GM12878 (cell line): ENCODE measurements around the gene NLRC5. TPM values are rescaled to one million over a fixed set of nuclear protein-coding genes. Genes with fewer than 3 reads are reported as not detected.

Source experiments
- ATAC-seq: fragments of 200-7000 bp; cut with Tn5 transposase; 3 replicates; pipeline ENCODE4 v1.9.1; 2020; ENCODE audit warnings: mild to moderate bottlenecking, moderate library complexity
- BruUV-seq: library from RNA; stranded (reverse); fragments of 400-500 nt; replicated peaks from 2 replicates; lab custom pipeline; 2021; lab: Mats Ljungman, UMichigan
- CTCF ChIA-PET: fragments of 300-600 bp; sonication (Branson Sonifier 250); formaldehyde crosslinking; extraction: SDS; loops from one replicate; lab custom pipeline; 2021; ENCODE audit warnings: inconsistent platforms; lab: Yijun Ruan, JAX
- POLR2A ChIA-PET: fragments of 350-600 bp; formaldehyde crosslinking; extraction: SDS; loops from one replicate; lab custom pipeline; 2021; ENCODE audit warnings: inconsistent platforms; lab: Charles Lee
- RAD21 ChIA-PET: fragments of 300-600 bp; sonication (Branson Sonifier 250); formaldehyde crosslinking; loops from one replicate; lab custom pipeline; 2023; ENCODE audit warnings: antibody characterized with exemption; ENCODE audit not compliant: unreplicated experiment; lab: Charles Lee
- SMC1A ChIA-PET: fragments of 300-600 bp; sonication (Branson Sonifier 250); formaldehyde crosslinking; loops from one replicate; lab custom pipeline; 2023; ENCODE audit not compliant: unreplicated experiment, uncharacterized antibody; lab: Charles Lee
- DNase-seq: peaks from one replicate; pipeline ENCODE4 v3.0.0-alpha.2; 2011; ENCODE audit warnings: low read depth, low spot score
- FAIRE-seq: peaks from 3 replicates; lab custom pipeline; 2011; peaks lifted over from hg19 to GRCh38; lab: Jason Lieb, UNC
- H2AFZ ChIP-seq: 2 replicates; pipeline ENCODE4 v1.6.0; 2011; ENCODE audit warnings: low read depth, low read length, control low read depth; ENCODE audit not compliant: control insufficient read depth
- H3K27ac ChIP-seq: 2 replicates; pipeline ENCODE4 v1.5.1; 2011; ENCODE audit warnings: control low read depth; ENCODE audit not compliant: control insufficient read depth, insufficient read depth
- H3K27me3 ChIP-seq, 2 experiments: replicated peaks in 1 of 2; 2 replicates each; pipeline versions ENCODE4 v1.6.0 to v1.6.1; 2011; ENCODE audit warnings: low read length in 1 of 2; ENCODE audit not compliant: control insufficient read depth in 2 of 2, insufficient read depth in 2 of 2
- H3K36me3 ChIP-seq, 2 experiments: 2 replicates each; pipeline ENCODE4 v1.5.1; 2011; ENCODE audit warnings: low read length in 1 of 2; ENCODE audit not compliant: control insufficient read depth in 2 of 2, insufficient read depth in 2 of 2
- H3K4me1 ChIP-seq: 2 replicates; pipeline ENCODE4 v1.6.1; 2011; ENCODE audit warnings: mild to moderate bottlenecking, low read length, moderate library complexity, mixed read lengths; ENCODE audit not compliant: control insufficient read depth, insufficient read depth
- H3K4me2 ChIP-seq: 2 replicates; pipeline ENCODE4 v1.6.0; 2011; ENCODE audit warnings: control low read depth; ENCODE audit not compliant: control insufficient read depth, insufficient read depth
- H3K4me3 ChIP-seq: fragments of 200-600 bp; sonication (generic); 2 replicates; pipeline ENCODE4 v1.5.1; 2016
- H3K79me2 ChIP-seq: 2 replicates; pipeline ENCODE4 v1.6.0; 2011; ENCODE audit warnings: low read length; ENCODE audit not compliant: control insufficient read depth, insufficient read depth
- H3K9ac ChIP-seq: 2 replicates; pipeline ENCODE4 v1.8.0; 2011; ENCODE audit warnings: low read length, control low read depth, mixed read lengths; ENCODE audit not compliant: control insufficient read depth, insufficient read depth
- H3K9me3 ChIP-seq: replicated peaks from 3 replicates; pipeline ENCODE4 v1.5.1; 2011; ENCODE audit warnings: mild to moderate bottlenecking, low read length; ENCODE audit not compliant: control insufficient read depth, insufficient read depth
- H4K20me1 ChIP-seq: 2 replicates; pipeline ENCODE4 v1.6.0; 2011; ENCODE audit not compliant: control insufficient read depth, insufficient read depth
- HDAC6 ChIP-seq: fragments of 200-600 bp; sonication (generic); IDR thresholded peaks from one replicate; pipeline ENCODE4 v1.8.0; 2017; ENCODE audit warnings: antibody characterized with exemption; ENCODE audit not compliant: unreplicated experiment
- IKZF1 ChIP-seq: fragments of 450-650 bp; conservative IDR thresholded peaks from 2 replicates; pipeline ENCODE4 v1.6.1; 2017; ENCODE audit warnings: antibody characterized with exemption, mild to moderate bottlenecking
- SKIL ChIP-seq: fragments of 450-650 bp; IDR thresholded peaks from 2 replicates; pipeline ENCODE4 v1.6.1; 2017; ENCODE audit warnings: mild to moderate bottlenecking, low read depth, inconsistent platforms; ENCODE audit not compliant: poor library complexity, severe bottlenecking
- ZNF687 ChIP-seq: fragments of 450-650 bp; IDR thresholded peaks from 2 replicates; pipeline ENCODE4 v1.6.1; 2017; ENCODE audit warnings: mild to moderate bottlenecking, moderate library complexity
- WGBS: methylation state at CpG from one replicate; pipeline ENCODE4 v1.1.6; 2016; ENCODE audit warnings: low lambda C conversion rate; ENCODE audit not compliant: insufficient replicate concordance, insufficient coverage; ENCODE audit errors: missing lambda C conversion rate; 5-methylcytosine and 5-hydroxymethylcytosine counted together
- in situ Hi-C: fragments of 300-500 bp; cut with MboI; formaldehyde crosslinking; loops from 9 replicates; pipeline ENCODE4 v1.14.3; 2018; ENCODE audit warnings: mixed read lengths
- intact Hi-C: fragments of 100-400 bp; cut with micrococcal nuclease; formaldehyde crosslinking; loops from one replicate; pipeline ENCODE4 v1.14.2; 2022; ENCODE audit not compliant: unreplicated experiment
- polyA plus RNA-seq, 11 experiments: library from polyadenylated mRNA; depleted of rRNA in 4 of 11; unstranded in 6 of 11; stranded (reverse) in 5 of 11; fragments of >200 nt; fragmentation: Nextera tagmentation in 4 of 11; fragmentation: Illumina TruSeq in 1 of 11; extraction: Ambion mirVana in 4 of 11; extraction: Trizol in 1 of 11; gene quantifications; 1 replicate in 1 of 11; 2 replicates in 10 of 11; pipeline versions ENCODE4 v1.2.1 to v1.2.3, GENCODE V29; 2011 to 2016; ENCODE audit warnings: inconsistent platforms in 2 of 11, missing spikeins in 2 of 11, low read depth in 1 of 11
- total RNA-seq, 4 experiments: library from RNA; depleted of rRNA in 3 of 4; stranded (reverse); fragments of >200 nt in 3 of 4; fragmentation: Illumina TruSeq in 1 of 4; extraction: Trizol in 1 of 4; gene quantifications; 2 replicates each; pipeline versions ENCODE4 v1.2.1 to v1.2.3, GENCODE V29; 2013 to 2021
- TF ChIP-seq, protein P1 (sequence below): IDR thresholded peaks from 2 replicates; pipeline ENCODE4 v1.6.1; 2012; ENCODE audit warnings: improper control_type of control experiment, low read depth, low read length; ENCODE audit not compliant: insufficient replicate concordance
- TF ChIP-seq, protein P2 (sequence below), 3 experiments: IDR thresholded peaks in 2 of 3; conservative IDR thresholded peaks in 1 of 3; 2 replicates each; pipeline ENCODE4 v1.5.1; 2011; ENCODE audit warnings: low read depth in 3 of 3, low read length in 3 of 3, mild to moderate bottlenecking in 3 of 3, control low read depth in 2 of 3, moderate library complexity in 2 of 3, inconsistent platforms in 1 of 3, mixed read lengths in 1 of 3; ENCODE audit not compliant: control insufficient read depth in 2 of 3, insufficient read depth in 1 of 3; ENCODE audit errors: extremely low read depth in 1 of 3

NLRC5 gene
- total and polyA plus RNA-seq, 10 of the 15 experiments (the other 5 are each of a cell fraction or from before 2014, with no cell fraction given), result 13.1 to 105 (median 57.3) TPM

- POLR2A ChIA-PET, result interaction anchor here (0.6 to 10.0 kb wide), 7 partner anchors 10 to 65 kb away, joined by 3 to 216 read pairs (median 4); partner anchors contain the start of gene NLRC5
- Histone ChIP-seq H3K4me2 (no peak overlapping the region; the same call in 1 of the 2 replicates), H3K79me2 (peaks cover 88% of the 10 kb centered on the region), H3K36me3 (peaks cover 0 to 3% of the 10 kb centered on the region in 2 experiments; a peak in 1 of 4 replicates), H3K4me1 (peaks cover 24% of the 10 kb centered on the region), H3K4me3 (no peak overlapping the region), H3K9me3 (no peaks in the 10 kb centered on the region), H3K27ac (no peak overlapping the region), H3K27me3 (no peaks in the 10 kb centered on the region), H4K20me1 (no peaks in the 10 kb centered on the region), H2AFZ (no peak overlapping the region), H3K9ac (no peak overlapping the region)
- FAIRE-seq, result no peak
- DNase-seq, result no peak
- no TSS peak for BruUV-seq
- CTCF ChIA-PET, result interaction anchor here (0.9 to 2.3 kb wide), 8 partner anchors 9 to 47 kb away, joined by 3 to 13 read pairs (median 8); no protein-coding TSS in a partner anchor
- RAD21 ChIA-PET, result interaction anchor here (0.5 to 22.0 kb wide), 8 partner anchors 10 to 56 kb away, joined by 3 to 473 read pairs (median 7); partner anchors contain the start of gene NLRC5
- no peak for ATAC-seq
- SMC1A ChIA-PET, result interaction anchor here (0.5 to 6.3 kb wide), 14 partner anchors 8 to 46 kb away, joined by 3 to 60 read pairs (median 4); no protein-coding TSS in a partner anchor
- intact Hi-C loops (loop anchor here (5.0 kb wide), 1 partner anchor 33 kb away; the partner anchor contains the start of gene CETP), in situ Hi-C loops (no loop called here)
- WGBS, result 80% methylated on average over 12 of the region's 12 CpGs
- TF ChIP-seq, protein P1, sequence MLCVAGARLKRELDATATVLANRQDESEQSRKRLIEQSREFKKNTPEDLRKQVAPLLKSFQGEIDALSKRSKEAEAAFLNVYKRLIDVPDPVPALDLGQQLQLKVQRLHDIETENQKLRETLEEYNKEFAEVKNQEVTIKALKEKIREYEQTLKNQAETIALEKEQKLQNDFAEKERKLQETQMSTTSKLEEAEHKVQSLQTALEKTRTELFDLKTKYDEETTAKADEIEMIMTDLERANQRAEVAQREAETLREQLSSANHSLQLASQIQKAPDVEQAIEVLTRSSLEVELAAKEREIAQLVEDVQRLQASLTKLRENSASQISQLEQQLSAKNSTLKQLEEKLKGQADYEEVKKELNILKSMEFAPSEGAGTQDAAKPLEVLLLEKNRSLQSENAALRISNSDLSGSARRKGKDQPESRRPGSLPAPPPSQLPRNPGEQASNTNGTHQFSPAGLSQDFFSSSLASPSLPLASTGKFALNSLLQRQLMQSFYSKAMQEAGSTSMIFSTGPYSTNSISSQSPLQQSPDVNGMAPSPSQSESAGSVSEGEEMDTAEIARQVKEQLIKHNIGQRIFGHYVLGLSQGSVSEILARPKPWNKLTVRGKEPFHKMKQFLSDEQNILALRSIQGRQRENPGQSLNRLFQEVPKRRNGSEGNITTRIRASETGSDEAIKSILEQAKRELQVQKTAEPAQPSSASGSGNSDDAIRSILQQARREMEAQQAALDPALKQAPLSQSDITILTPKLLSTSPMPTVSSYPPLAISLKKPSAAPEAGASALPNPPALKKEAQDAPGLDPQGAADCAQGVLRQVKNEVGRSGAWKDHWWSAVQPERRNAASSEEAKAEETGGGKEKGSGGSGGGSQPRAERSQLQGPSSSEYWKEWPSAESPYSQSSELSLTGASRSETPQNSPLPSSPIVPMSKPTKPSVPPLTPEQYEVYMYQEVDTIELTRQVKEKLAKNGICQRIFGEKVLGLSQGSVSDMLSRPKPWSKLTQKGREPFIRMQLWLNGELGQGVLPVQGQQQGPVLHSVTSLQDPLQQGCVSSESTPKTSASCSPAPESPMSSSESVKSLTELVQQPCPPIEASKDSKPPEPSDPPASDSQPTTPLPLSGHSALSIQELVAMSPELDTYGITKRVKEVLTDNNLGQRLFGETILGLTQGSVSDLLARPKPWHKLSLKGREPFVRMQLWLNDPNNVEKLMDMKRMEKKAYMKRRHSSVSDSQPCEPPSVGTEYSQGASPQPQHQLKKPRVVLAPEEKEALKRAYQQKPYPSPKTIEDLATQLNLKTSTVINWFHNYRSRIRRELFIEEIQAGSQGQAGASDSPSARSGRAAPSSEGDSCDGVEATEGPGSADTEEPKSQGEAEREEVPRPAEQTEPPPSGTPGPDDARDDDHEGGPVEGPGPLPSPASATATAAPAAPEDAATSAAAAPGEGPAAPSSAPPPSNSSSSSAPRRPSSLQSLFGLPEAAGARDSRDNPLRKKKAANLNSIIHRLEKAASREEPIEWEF, result no peak
- TF ChIP-seq, protein P2, sequence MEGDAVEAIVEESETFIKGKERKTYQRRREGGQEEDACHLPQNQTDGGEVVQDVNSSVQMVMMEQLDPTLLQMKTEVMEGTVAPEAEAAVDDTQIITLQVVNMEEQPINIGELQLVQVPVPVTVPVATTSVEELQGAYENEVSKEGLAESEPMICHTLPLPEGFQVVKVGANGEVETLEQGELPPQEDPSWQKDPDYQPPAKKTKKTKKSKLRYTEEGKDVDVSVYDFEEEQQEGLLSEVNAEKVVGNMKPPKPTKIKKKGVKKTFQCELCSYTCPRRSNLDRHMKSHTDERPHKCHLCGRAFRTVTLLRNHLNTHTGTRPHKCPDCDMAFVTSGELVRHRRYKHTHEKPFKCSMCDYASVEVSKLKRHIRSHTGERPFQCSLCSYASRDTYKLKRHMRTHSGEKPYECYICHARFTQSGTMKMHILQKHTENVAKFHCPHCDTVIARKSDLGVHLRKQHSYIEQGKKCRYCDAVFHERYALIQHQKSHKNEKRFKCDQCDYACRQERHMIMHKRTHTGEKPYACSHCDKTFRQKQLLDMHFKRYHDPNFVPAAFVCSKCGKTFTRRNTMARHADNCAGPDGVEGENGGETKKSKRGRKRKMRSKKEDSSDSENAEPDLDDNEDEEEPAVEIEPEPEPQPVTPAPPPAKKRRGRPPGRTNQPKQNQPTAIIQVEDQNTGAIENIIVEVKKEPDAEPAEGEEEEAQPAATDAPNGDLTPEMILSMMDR (IDR thresholded peaks at IDR 0.05 in 2 of 3, conservative IDR thresholded peaks at IDR 0.05 in 1 of 3; ENCODE audit: control insufficient read depth in 2 of 3, extremely low read depth in 1 of 3, insufficient read depth in 1 of 3, low read depth in 3 of 3, low read length in 3 of 3), result no peak
- TF ChIP-seq IKZF1, result 0 out of 2 replicates have a peak, but pooled peaks have one; percentile 11
- no peak for TF ChIP-seq HDAC6
- no peak for TF ChIP-seq SKIL
- TF ChIP-seq ZNF687, result no peak
Measured at GRCh38 chr16:56995136-56995805, 5.9 kb downstream of the NLRC5 start.
